ENCODE data around the gene IREB2. TPM values are rescaled to one million over a fixed set of nuclear protein-coding genes. Genes with fewer than 3 reads are reported as not detected.

IREB2 gene
- total RNA-seq, 2 experiments from 2014 or later, result 52.8 to 53.7 TPM

DNA sequence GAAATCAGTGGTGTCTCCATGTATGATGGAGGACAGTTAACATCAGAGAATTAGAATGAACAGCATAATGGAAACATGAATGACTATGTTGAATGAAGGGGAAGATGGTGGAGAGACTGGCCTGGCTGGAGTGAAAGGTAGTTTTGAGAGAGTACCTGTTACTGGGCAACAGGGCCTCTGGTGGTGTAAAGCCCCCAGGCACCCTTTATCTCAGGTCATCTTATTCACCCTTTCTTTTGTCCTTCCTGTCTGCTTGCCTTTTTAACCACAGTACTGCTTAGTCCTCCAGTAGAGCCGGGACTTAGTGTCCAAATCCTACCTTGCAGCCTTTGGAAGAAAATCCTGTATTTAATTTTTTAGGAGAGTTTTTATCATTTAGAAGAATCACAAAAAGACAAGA lies 6.2 kb downstream of the IREB2 start:
- ChIA-PET CTCF (interaction anchor here (0.6 kb wide), 1 partner anchor 534 kb away, joined by 4 read pairs; no protein-coding TSS in a partner anchor), POLR2A (interaction anchor here (0.6 kb wide), 1 partner anchor 96 kb away, joined by 3 read pairs; no protein-coding TSS in a partner anchor)
- H3K27me3 Mint-ChIP-seq, result no peaks in the 10 kb centered on the region
- no peak overlapping the region for H3K4me3 Mint-ChIP-seq
- no peaks in the 10 kb centered on the region for H3K9me3 Mint-ChIP-seq
- no peak for DNase-seq
- intact Hi-C loops (cut with micrococcal nuclease), result no loop called here
- peaks cover 59% of the 10 kb centered on the region for H3K4me1 Mint-ChIP-seq (ENCODE audit: low read depth)
- peaks cover 40% of the 10 kb centered on the region for H3K36me3 Mint-ChIP-seq
- no peak overlapping the region for H3K27ac Mint-ChIP-seq

GRCh38 chr15:78445875-78446274 lies 7.9 kb downstream of the IREB2 start:
- Mint-ChIP-seq H3K27ac (no peak overlapping the region), H3K4me1 (ENCODE audit: low read depth) (peaks cover 55% of the 10 kb centered on the region), H3K9me3 (no peaks in the 10 kb centered on the region), H3K36me3 (peaks cover 36% of the 10 kb centered on the region), H3K4me3 (no peak overlapping the region), H3K27me3 (no peaks in the 10 kb centered on the region)
- POLR2A ChIA-PET, result no interaction called here
- CTCF ChIA-PET, result no interaction called here
- intact Hi-C loops (cut with micrococcal nuclease), result no loop called here
- no peak for DNase-seq

DNA sequence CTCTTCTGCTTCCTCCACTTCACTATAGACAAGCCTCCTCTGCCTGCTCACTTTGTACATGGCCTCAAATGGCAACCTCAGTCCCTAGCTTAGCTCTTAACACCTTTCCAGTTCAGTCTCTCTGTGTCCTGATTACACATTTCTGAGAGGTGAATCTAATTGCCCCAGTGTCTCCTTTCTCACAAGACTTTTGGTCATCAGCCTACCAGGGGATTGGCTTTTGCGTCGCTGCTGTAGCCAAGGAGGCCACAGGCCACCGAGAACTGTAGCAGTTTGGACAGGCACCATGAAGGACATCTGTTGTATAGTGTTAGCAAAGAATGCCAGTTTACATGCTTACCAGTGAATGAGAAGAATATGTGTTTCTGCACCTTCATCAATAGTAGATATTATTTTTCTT lies 8.5 kb downstream of the IREB2 start:
- no peak overlapping the region for H3K4me3 Mint-ChIP-seq
- ChIA-PET POLR2A (no interaction called here), CTCF (no interaction called here)
- H3K4me1 Mint-ChIP-seq (ENCODE audit: low read depth), result peaks cover 48% of the 10 kb centered on the region
- intact Hi-C loops (cut with micrococcal nuclease), result no loop called here
- no peaks in the 10 kb centered on the region for H3K9me3 Mint-ChIP-seq
- H3K36me3 Mint-ChIP-seq, result peaks cover 30% of the 10 kb centered on the region
- no peaks in the 10 kb centered on the region for H3K27me3 Mint-ChIP-seq
- no peak for DNase-seq
- no peak overlapping the region for H3K27ac Mint-ChIP-seq

GRCh38 chr15:78448441-78449219 lies 10.6 kb downstream of the IREB2 start:
- ChIA-PET POLR2A (interaction anchor here (1.2 kb wide), 2 partner anchors 10 to 11 kb away, joined by 3 to 5 read pairs; partner anchors contain the start of gene IREB2), CTCF (no interaction called here)
- Mint-ChIP-seq H3K27ac (no peak overlapping the region), H3K27me3 (no peaks in the 10 kb centered on the region), H3K4me1 (ENCODE audit: low read depth) (peaks cover 53% of the 10 kb centered on the region), H3K36me3 (peaks cover 21% of the 10 kb centered on the region), H3K4me3 (no peak overlapping the region), H3K9me3 (no peaks in the 10 kb centered on the region)
- intact Hi-C loops (cut with micrococcal nuclease), result no loop called here
- DNase-seq, result no peak

GRCh38 chr15:78449220-78449999 lies 11.4 kb downstream of the IREB2 start:
- ChIA-PET CTCF (interaction anchor here (2.1 kb wide), 1 partner anchor 27 kb away, joined by 8 read pairs; no protein-coding TSS in a partner anchor), POLR2A (interaction anchor here (1.2 kb wide), 2 partner anchors 10 to 11 kb away, joined by 3 to 4 read pairs; partner anchors contain the start of gene IREB2)
- intact Hi-C loops (cut with micrococcal nuclease), result no loop called here
- H3K27ac Mint-ChIP-seq, result no peak overlapping the region
- H3K27me3 Mint-ChIP-seq, result no peaks in the 10 kb centered on the region
- DNase-seq, result no peak
- no peaks in the 10 kb centered on the region for H3K9me3 Mint-ChIP-seq
- no peak overlapping the region for H3K4me3 Mint-ChIP-seq
- H3K4me1 Mint-ChIP-seq (ENCODE audit: low read depth), result peaks cover 53% of the 10 kb centered on the region
- H3K36me3 Mint-ChIP-seq, result peaks cover 19% of the 10 kb centered on the region

DNA sequence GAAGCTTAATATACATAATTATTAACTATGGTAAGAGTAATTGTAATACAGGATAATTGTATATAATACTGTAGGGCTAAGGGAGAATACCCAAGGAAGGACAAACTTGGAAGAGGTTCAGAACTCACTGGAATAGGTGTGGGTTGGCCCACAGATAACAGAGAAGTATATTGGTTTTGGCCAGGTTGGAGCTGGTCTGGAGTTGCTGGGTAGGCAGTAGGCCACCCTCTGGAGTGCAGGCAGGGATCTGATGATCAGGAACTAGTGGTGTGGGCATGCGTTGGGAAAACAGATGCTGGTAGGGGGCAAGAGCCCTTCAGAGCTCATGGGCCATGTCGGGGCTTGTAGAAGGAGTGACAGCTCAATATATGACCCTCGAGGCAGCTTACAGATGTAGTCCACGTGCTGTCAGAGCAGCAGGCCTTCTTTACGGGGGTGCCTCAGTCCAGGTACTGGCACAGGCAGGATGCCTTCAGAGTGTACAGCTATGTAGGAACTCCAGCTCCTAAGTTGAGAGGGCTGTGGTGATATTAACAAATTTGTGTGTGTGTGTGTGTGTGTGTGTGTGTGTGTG lies 12.4 kb downstream of the IREB2 start:
- Mint-ChIP-seq H3K27me3 (no peaks in the 10 kb centered on the region), H3K4me1 (ENCODE audit: low read depth) (peaks cover 58% of the 10 kb centered on the region), H3K27ac (no peak overlapping the region), H3K9me3 (no peaks in the 10 kb centered on the region), H3K36me3 (peaks cover 16% of the 10 kb centered on the region), H3K4me3 (no peak overlapping the region)
- CTCF ChIA-PET, result interaction anchor here (0.6 to 2.1 kb wide), 2 partner anchors 14 to 28 kb away, joined by 3 to 8 read pairs; no protein-coding TSS in a partner anchor
- intact Hi-C loops (cut with micrococcal nuclease), result no loop called here
- POLR2A ChIA-PET, result interaction anchor here (1.2 kb wide), 1 partner anchor 12 kb away, joined by 4 read pairs; the partner anchor contains the start of gene IREB2
- no peak for DNase-seq

DNA sequence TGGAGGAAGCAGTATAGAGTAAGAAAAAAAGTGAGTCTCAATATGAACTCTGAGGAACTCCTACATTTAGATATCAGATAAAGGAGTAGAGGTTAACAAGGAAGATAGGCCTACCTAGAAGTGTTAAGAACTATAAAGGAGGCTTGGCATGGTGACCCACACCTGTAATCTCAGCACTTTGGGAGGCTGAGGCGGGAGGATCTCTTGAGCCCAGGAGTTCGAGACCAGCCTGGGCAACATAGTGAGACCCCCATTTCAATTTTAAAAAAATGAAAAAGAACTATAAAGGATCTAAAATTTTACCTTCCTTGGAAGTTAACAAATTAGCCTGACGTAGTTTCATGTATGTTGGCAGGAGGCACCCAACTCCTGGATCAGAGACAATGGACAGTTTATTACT lies 14.5 kb downstream of the IREB2 start:
- Mint-ChIP-seq H3K9me3 (no peaks in the 10 kb centered on the region), H3K4me3 (no peak overlapping the region), H3K36me3 (peaks cover 3% of the 10 kb centered on the region), H3K4me1 (ENCODE audit: low read depth) (peaks cover 62% of the 10 kb centered on the region), H3K27me3 (no peaks in the 10 kb centered on the region), H3K27ac (no peak overlapping the region)
- DNase-seq, result no peak
- ChIA-PET CTCF (no interaction called here), POLR2A (no interaction called here)
- intact Hi-C loops (cut with micrococcal nuclease), result no loop called here

DNA sequence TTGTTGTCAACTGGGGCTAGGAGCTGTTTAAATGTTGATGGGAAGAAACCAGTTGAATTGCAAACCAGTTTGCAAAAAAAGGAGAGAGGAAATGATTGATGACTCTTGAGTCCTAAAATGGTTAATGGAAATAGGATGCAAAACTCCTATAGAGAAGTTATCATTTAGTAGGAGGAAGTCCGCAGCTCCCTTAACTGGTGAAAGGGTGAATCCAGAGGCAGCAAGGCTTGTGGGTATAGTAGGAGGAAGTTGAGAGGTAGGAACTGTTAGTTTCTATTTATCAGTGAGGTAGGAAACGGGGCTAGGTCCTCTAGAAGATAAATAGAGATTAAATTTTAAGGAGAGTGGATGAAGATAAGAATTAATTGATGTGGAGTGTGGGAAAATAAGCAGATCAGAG lies 15.4 kb downstream of the IREB2 start:
- peaks cover 66% of the 10 kb centered on the region for H3K4me1 Mint-ChIP-seq (ENCODE audit: low read depth)
- no peaks in the 10 kb centered on the region for H3K9me3 Mint-ChIP-seq
- intact Hi-C loops (cut with micrococcal nuclease), result no loop called here
- CTCF ChIA-PET, result interaction anchor here (0.9 kb wide), 1 partner anchor 258 kb away, joined by 3 read pairs; no protein-coding TSS in a partner anchor
- no peak overlapping the region for H3K4me3 Mint-ChIP-seq
- no peak for DNase-seq
- no peaks in the 10 kb centered on the region for H3K27me3 Mint-ChIP-seq
- POLR2A ChIA-PET, result no interaction called here
- no peak overlapping the region for H3K27ac Mint-ChIP-seq
- H3K36me3 Mint-ChIP-seq, result no peaks in the 10 kb centered on the region

- Mint-ChIP-seq H3K36me3 (no peaks in the 10 kb centered on the region), H3K4me1 (ENCODE audit: low read depth) (peaks cover 61% of the 10 kb centered on the region), H3K27me3 (no peaks in the 10 kb centered on the region), H3K27ac (no peak overlapping the region), H3K9me3 (no peaks in the 10 kb centered on the region), H3K4me3 (no peak overlapping the region)
- POLR2A ChIA-PET, result no interaction called here
- intact Hi-C loops (cut with micrococcal nuclease), result no loop called here
- DNase-seq, result no peak
- CTCF ChIA-PET, result no interaction called here
Measured at GRCh38 chr15:78454992-78455391, 17.0 kb downstream of the IREB2 start.

- H3K9me3 Mint-ChIP-seq, result no peaks in the 10 kb centered on the region
- CTCF ChIA-PET, result no interaction called here
- H3K36me3 Mint-ChIP-seq, result no peaks in the 10 kb centered on the region
- intact Hi-C loops (cut with micrococcal nuclease), result no loop called here
- H3K27me3 Mint-ChIP-seq, result no peaks in the 10 kb centered on the region
- peaks cover 62% of the 10 kb centered on the region for H3K4me1 Mint-ChIP-seq (ENCODE audit: low read depth)
- no peak overlapping the region for H3K4me3 Mint-ChIP-seq
- H3K27ac Mint-ChIP-seq, result no peak overlapping the region
- POLR2A ChIA-PET, result no interaction called here
- DNase-seq, result no peak
Measured at GRCh38 chr15:78455749-78456148, 17.7 kb downstream of the IREB2 start.

DNA sequence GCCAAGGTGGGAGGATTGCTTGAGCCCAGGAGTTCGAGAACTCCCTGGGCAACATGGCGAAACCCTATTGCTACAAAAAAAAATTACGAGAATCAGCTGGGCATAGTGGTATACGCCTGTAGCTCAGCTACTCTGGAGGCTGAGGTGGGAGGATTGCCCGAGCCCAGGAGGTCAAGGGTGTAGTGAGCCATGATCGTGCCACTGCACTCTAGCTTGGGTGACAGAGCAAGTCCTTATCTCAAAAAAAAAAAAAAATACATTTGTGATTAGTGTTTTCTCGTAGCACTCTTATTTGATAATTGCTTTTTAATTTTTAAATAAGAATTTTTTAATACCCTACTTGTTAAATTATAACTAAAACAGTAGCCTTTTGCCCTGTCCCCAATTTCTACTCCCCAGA lies 18.4 kb downstream of the IREB2 start:
- POLR2A ChIA-PET, result no interaction called here
- peaks cover 4% of the 10 kb centered on the region for H3K36me3 Mint-ChIP-seq
- H3K9me3 Mint-ChIP-seq, result no peaks in the 10 kb centered on the region

DNA sequence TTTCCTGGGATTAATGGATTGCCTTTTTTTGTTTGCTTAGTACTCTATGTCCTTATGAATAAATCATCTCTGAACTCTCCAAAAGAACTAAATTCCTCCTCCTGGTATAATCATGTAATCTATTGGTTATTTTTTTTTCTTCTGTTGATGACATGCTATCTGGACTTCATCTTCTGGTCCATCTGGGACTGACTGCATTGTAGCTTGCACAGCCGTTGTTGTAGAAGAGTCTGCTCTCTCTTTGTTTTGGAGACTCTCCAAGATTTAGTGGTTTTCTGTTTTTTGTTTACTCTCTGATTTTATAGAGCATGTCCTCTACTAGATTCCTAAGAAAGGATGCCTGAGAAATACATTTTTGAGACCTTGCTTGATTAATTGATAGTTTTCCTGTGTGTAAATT lies 19.1 kb downstream of the IREB2 start:
- ChIA-PET POLR2A (no interaction called here), CTCF (no interaction called here)
- H3K9me3 Mint-ChIP-seq, result no peaks in the 10 kb centered on the region
- H3K27ac Mint-ChIP-seq, result no peak overlapping the region
- peaks cover 4% of the 10 kb centered on the region for H3K36me3 Mint-ChIP-seq
- intact Hi-C loops (cut with micrococcal nuclease), result no loop called here
- DNase-seq, result no peak
- H3K4me1 Mint-ChIP-seq (ENCODE audit: low read depth), result peaks cover 69% of the 10 kb centered on the region
- H3K4me3 Mint-ChIP-seq, result no peak overlapping the region
- H3K27me3 Mint-ChIP-seq, result no peaks in the 10 kb centered on the region

More for the DNA sequence above, 18.4 kb downstream of the IREB2 start:
- Mint-ChIP-seq H3K4me3 (no peak overlapping the region), H3K27me3 (no peaks in the 10 kb centered on the region), H3K27ac (no peak overlapping the region), H3K4me1 (ENCODE audit: low read depth) (peaks cover 69% of the 10 kb centered on the region)
- CTCF ChIA-PET, result no interaction called here
- no peak for DNase-seq
- intact Hi-C loops (cut with micrococcal nuclease), result no loop called here

All from activated CD4-positive, alpha-beta memory T cell treated with anti-CD3 and anti-CD28 coated beads for 36 hours (primary cell).